CD14-positive monocyte (primary cell): ENCODE measurements around the gene CPAMD8. TPM values are rescaled to one million over a fixed set of nuclear protein-coding genes. Genes with fewer than 3 reads are reported as not detected.

Source experiments
- DNase-seq, 3 donors: peaks; one replicate each; pipeline ENCODE4 v3.0.0-alpha.2; 2011 to 2022
- H2AFZ ChIP-seq: 2 replicates; pipeline ENCODE4 v1.6.0; 2012; ENCODE audit warnings: mild to moderate bottlenecking, low read depth, low read length, inconsistent platforms; ENCODE audit not compliant: insufficient read depth, poor library complexity, severe bottlenecking
- H3K27ac ChIP-seq, 2 donors: 1 replicate in 1 of 2; 2 replicates in 1 of 2; pipeline ENCODE4 v1.5.1; 2012 to 2013; ENCODE audit warnings: low read length in 2 of 2, control low read depth in 1 of 2, inconsistent platforms in 1 of 2, low read depth in 1 of 2, mild to moderate bottlenecking in 1 of 2
- H3K27me3 ChIP-seq, 2 donors: one replicate each; pipeline versions ENCODE4 v1.6.0 to v1.6.1; 2011 to 2013; ENCODE audit warnings: low read length in 2 of 2; ENCODE audit not compliant: control insufficient read depth in 2 of 2, insufficient read depth in 2 of 2
- H3K36me3 ChIP-seq, 2 donors: replicated peaks in 1 of 2; 1 replicate in 1 of 2; 2 replicates in 1 of 2; pipeline versions ENCODE4 v1.5.1 to v1.6.1; 2012 to 2013; ENCODE audit warnings: low read length in 2 of 2, control low read depth in 1 of 2, inconsistent platforms in 1 of 2, mild to moderate bottlenecking in 1 of 2; ENCODE audit not compliant: insufficient read depth in 2 of 2, control insufficient read depth in 1 of 2
- H3K4me1 ChIP-seq, 2 donors: 1 replicate in 1 of 2; 2 replicates in 1 of 2; pipeline versions ENCODE4 v1.5.1 to v1.6.1; 2012 to 2013; ENCODE audit warnings: low read length in 2 of 2, control low read depth in 1 of 2, inconsistent platforms in 1 of 2, mild to moderate bottlenecking in 1 of 2, moderate library complexity in 1 of 2; ENCODE audit not compliant: insufficient read depth in 2 of 2, control insufficient read depth in 1 of 2
- H3K4me2 ChIP-seq: replicated peaks from 2 replicates; pipeline ENCODE3; 2012; ENCODE audit warnings: low read length, moderate library complexity, mild to moderate bottlenecking; ENCODE audit not compliant: poor library complexity, severe bottlenecking; ENCODE audit errors: extremely low read depth
- H3K4me3 ChIP-seq, 3 experiments: fragments of 200-600 bp in 1 of 3; sonication (generic) in 1 of 3; replicated peaks in 1 of 3; 1 replicate in 2 of 3; 2 replicates in 1 of 3; pipeline ENCODE4 v1.5.1; 2011 to 2013; ENCODE audit warnings: low read length in 3 of 3, mild to moderate bottlenecking in 3 of 3, control low read depth in 2 of 3, low read depth in 2 of 3, inconsistent platforms in 1 of 3, moderate library complexity in 1 of 3
- H3K79me2 ChIP-seq: 2 replicates; pipeline ENCODE4 v1.6.0; 2012; ENCODE audit warnings: mild to moderate bottlenecking, control low read depth, inconsistent platforms, low read length, moderate library complexity; ENCODE audit not compliant: insufficient read depth
- H3K9ac ChIP-seq: 2 replicates; pipeline ENCODE4 v1.6.0; 2017; ENCODE audit warnings: low read length, mild to moderate bottlenecking; ENCODE audit not compliant: insufficient read depth, poor library complexity, severe bottlenecking
- H3K9me3 ChIP-seq, 2 donors: replicated peaks in 1 of 2; 1 replicate in 1 of 2; 2 replicates in 1 of 2; pipeline versions ENCODE4 v1.5.1 to v1.6.1; 2012 to 2013; ENCODE audit warnings: low read length in 2 of 2, control low read depth in 1 of 2; ENCODE audit not compliant: control insufficient read depth in 1 of 2, insufficient read depth in 1 of 2
- H4K20me1 ChIP-seq: 2 replicates; pipeline ENCODE4 v1.6.0; 2012; ENCODE audit warnings: mild to moderate bottlenecking, low read length, control low read depth, moderate library complexity; ENCODE audit not compliant: insufficient read depth
- H3K27ac Mint-ChIP-seq, 7 donors: one replicate each; pipeline ENCODE4 v1.8.0; 2020; ENCODE audit warnings: mild to moderate bottlenecking in 7 of 7, mixed read lengths in 7 of 7, moderate library complexity in 6 of 7, inconsistent platforms in 2 of 7
- H3K27me3 Mint-ChIP-seq, 3 donors: one replicate each; pipeline ENCODE4 v1.8.0; 2021 to 2022; ENCODE audit warnings: low read depth in 3 of 3, mild to moderate bottlenecking in 3 of 3, mixed read lengths in 3 of 3, moderate library complexity in 3 of 3, inconsistent platforms in 1 of 3
- H3K36me3 Mint-ChIP-seq, 2 donors: one replicate each; pipeline ENCODE4 v1.8.0; 2020; ENCODE audit warnings: mixed read lengths in 2 of 2, inconsistent platforms in 1 of 2, mild to moderate bottlenecking in 1 of 2
- H3K4me1 Mint-ChIP-seq: one replicate; pipeline ENCODE4 v1.8.0; 2020; ENCODE audit warnings: mild to moderate bottlenecking, mixed read lengths
- H3K4me3 Mint-ChIP-seq, 2 donors: one replicate each; pipeline ENCODE4 v1.8.0; 2020; ENCODE audit warnings: mild to moderate bottlenecking in 2 of 2, mixed read lengths in 2 of 2, moderate library complexity in 1 of 2
- H3K9me3 Mint-ChIP-seq, 7 donors: one replicate each; pipeline ENCODE4 v1.8.0; 2020 to 2022; ENCODE audit warnings: mixed read lengths in 7 of 7, mild to moderate bottlenecking in 6 of 7, moderate library complexity in 6 of 7, inconsistent platforms in 2 of 7
- CTCF ChIP-seq: fragments of 200-600 bp; IDR thresholded peaks from one replicate; pipeline ENCODE4 v1.8.0; 2022; ENCODE audit warnings: antibody characterized with exemption, mild to moderate bottlenecking
- WGBS: methylation state at CpG from one replicate; pipeline ENCODE4 v1.1.5; 2013; ENCODE audit warnings: missing lambda C conversion rate; ENCODE audit not compliant: insufficient coverage; 5-methylcytosine and 5-hydroxymethylcytosine counted together
- intact Hi-C, 2 donors: fragments of 100-400 bp; cut with micrococcal nuclease; formaldehyde crosslinking; loops; one replicate each; pipeline versions ENCODE4 v1.15.0 to v1.15.1; 2023
- polyA plus RNA-seq, 3 donors: library from polyadenylated mRNA; depleted of rRNA in 1 of 3; unstranded in 2 of 3; stranded (reverse) in 1 of 3; fragments of 300-500 nt in 2 of 3; fragments of >200 nt in 1 of 3; fragmentation: Illumina TruSeq in 2 of 3; gene quantifications; 1 replicate in 2 of 3; 2 replicates in 1 of 3; pipeline ENCODE4 v1.2.3, GENCODE V29; 2012 to 2021

Gene CPAMD8
- polyA plus RNA-seq, 3 donors = 5.1 to 53.4 (median 5.4) TPM

GRCh38 chr19:17063428-17063827 lies 36.8 kb upstream of the CPAMD8 start:
- TF ChIP-seq CTCF = no peak
- peaks cover 25 to 26% of the 10 kb centered on the region in 2 donors for H3K4me1 ChIP-seq
- H3K79me2 ChIP-seq = peaks cover 51% of the 10 kb centered on the region
- no peak overlapping the region for H3K4me3 ChIP-seq
- peaks cover 11 to 46% of the 10 kb centered on the region in 2 donors for H3K36me3 ChIP-seq
- H3K4me2 ChIP-seq = no peak overlapping the region
- intact Hi-C loops = no loop called here
- no peaks in the 10 kb centered on the region for H3K9me3 ChIP-seq
- peaks cover 0 to 2% (median 0%) of the 10 kb centered on the region in 3 donors for H3K27me3 Mint-ChIP-seq
- H3K4me3 Mint-ChIP-seq = no peak overlapping the region
- peak overlapping the region in 4 of 7 donors; percentile 5 to 63 (median 51) for H3K27ac Mint-ChIP-seq
- H3K9me3 Mint-ChIP-seq = peaks cover 0 to 4% (median 0%) of the 10 kb centered on the region in 7 donors
- H4K20me1 ChIP-seq = no peaks in the 10 kb centered on the region
- no peak overlapping the region for H3K27ac ChIP-seq
- no CpG with 5 or more reads among the region's 2 CpGs for WGBS
- no peaks in the 10 kb centered on the region for H3K27me3 ChIP-seq
- peaks cover 42 to 47% of the 10 kb centered on the region in 2 donors for H3K36me3 Mint-ChIP-seq
- H3K4me1 Mint-ChIP-seq = peaks cover 46% of the 10 kb centered on the region
- no peak overlapping the region for H2AFZ ChIP-seq
- no peak for DNase-seq
- no peak overlapping the region for H3K9ac ChIP-seq

- Histone ChIP-seq H3K4me2 (no peak overlapping the region), H2AFZ (no peak overlapping the region), H3K4me3 (no peak overlapping the region), H4K20me1 (no peaks in the 10 kb centered on the region), H3K27me3 (no peaks in the 10 kb centered on the region), H3K9me3 (no peaks in the 10 kb centered on the region), H3K27ac (peak overlapping the region in 1 of 2 donors; percentile 44), H3K4me1 (peaks cover 13 to 15% of the 10 kb centered on the region in 2 donors), H3K79me2 (peaks cover 50% of the 10 kb centered on the region), H3K9ac (no peak overlapping the region), H3K36me3 (peaks cover 25 to 61% of the 10 kb centered on the region in 2 donors)
- H3K36me3 Mint-ChIP-seq = peaks cover 50 to 57% of the 10 kb centered on the region in 2 donors
- peaks cover 35% of the 10 kb centered on the region for H3K4me1 Mint-ChIP-seq
- no peak for TF ChIP-seq CTCF
- intact Hi-C loops = no loop called here
- no peaks in the 10 kb centered on the region for H3K27me3 Mint-ChIP-seq
- WGBS = no CpG with 5 or more reads among the region's 7 CpGs
- H3K27ac Mint-ChIP-seq = peak overlapping the region in 2 of 7 donors; percentile 3 to 24
- H3K9me3 Mint-ChIP-seq = peaks cover 0 to 2% (median 0%) of the 10 kb centered on the region in 7 donors
- no peak overlapping the region for H3K4me3 Mint-ChIP-seq
- no peak for DNase-seq
Observed at GRCh38 chr19:17061691-17062090, 35.1 kb upstream of the CPAMD8 start.
